ENCODE data around the gene ADGRL3.

Gene ADGRL3

GRCh38 chr4:61663310-61663709 is 463.2 kb downstream of the ADGRL3 start:
- TF ChIP-seq CTCF (conservative IDR thresholded peaks at IDR 0.05) = no peak
- H3K27ac ChIP-seq = no peak overlapping the region

DNA sequence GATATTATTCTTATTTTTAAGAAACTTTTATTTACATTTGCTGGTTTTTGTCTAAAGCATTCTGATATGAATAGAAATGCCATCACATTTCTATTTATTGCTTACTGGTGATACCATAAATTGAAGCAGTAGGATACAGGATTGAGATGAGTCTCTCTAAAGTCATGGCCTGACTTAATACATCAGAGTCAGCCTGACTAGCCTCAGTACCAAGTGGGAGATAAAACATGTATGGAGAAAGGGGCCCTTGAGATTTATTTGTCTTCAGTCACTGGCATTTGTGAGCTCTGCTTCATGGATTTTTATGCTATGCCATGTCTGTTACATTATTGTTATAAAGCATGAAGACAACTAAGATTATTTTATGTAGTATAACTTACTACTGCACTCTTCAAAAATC is 465.5 kb downstream of the ADGRL3 start:
- no peak for TF ChIP-seq CTCF (conservative IDR thresholded peaks at IDR 0.05)
- no peak for TF ChIP-seq ZFX (IDR thresholded peaks at IDR 0.05)
- H3K27ac ChIP-seq = no peak overlapping the region

DNA sequence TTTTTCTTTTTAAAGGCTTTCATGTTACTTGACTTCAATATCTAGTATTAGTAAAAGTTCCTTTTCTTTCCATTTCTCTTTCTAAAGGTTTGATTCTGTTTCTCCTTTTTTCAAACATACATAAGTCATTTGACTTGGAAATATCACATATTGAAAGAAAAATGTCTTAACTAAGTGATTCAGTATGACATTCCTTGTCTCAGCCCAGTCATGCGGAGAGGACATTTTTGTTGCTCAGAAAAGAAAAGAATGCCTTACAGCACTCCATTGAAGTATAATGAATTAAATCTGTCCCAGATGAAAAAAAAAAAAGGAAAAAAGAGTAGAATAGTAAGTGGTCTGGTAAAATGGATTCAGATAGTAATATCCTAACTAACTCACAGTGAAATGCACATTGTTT is 466.1 kb downstream of the ADGRL3 start:
- no peak for TF ChIP-seq CTCF (conservative IDR thresholded peaks at IDR 0.05)
- TF ChIP-seq ZFX (IDR thresholded peaks at IDR 0.05) = no peak

DNA sequence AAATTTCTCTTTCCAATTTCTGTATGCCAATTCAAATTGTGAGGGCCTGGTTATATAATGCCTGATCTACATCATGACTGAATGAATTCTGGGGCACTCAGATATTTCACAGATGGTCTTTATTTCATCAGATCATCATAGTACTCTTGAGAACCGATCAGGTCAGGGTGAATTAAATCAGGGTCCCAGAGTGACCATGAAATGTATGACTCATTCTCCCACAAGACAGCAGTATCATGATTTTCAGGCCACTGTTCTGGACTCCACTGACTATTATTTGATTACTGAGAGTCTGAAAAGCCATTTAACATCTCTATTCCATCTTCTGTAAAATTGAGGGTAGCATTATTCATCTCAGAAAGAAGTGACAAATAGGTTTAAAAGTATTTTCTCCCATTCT is 471.5 kb downstream of the ADGRL3 start:
- no peak for TF ChIP-seq CTCF (conservative IDR thresholded peaks at IDR 0.05)
- TF ChIP-seq ZFX (IDR thresholded peaks at IDR 0.05) = no peak
- no peak overlapping the region for H3K27ac ChIP-seq

More for the DNA sequence above, 466.1 kb downstream of the ADGRL3 start:
- no peak overlapping the region for H3K27ac ChIP-seq

DNA sequence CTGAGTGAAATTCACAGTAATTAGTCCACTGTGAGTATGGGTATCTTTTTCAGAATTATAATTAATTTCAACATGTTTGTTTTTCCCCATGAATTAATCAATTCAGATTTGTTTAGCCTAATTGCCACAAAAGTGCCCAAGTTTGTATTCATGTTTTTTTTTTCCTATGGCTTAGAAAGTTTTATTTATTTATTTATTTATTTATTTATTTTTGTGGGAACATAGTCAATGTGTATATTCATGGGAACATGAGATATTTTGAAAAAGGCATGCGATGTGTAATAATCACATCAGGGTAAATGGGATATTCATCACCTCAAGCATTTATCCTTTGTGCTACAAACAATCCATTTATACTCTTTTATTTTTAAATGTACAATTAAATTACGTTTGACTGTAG is 475.3 kb downstream of the ADGRL3 start:
- H3K27ac ChIP-seq = no peak overlapping the region
- TF ChIP-seq CTCF (conservative IDR thresholded peaks at IDR 0.05) (no peak), ZFX (IDR thresholded peaks at IDR 0.05) (no peak)

GRCh38 chr4:61678297-61678696 is 478.2 kb downstream of the ADGRL3 start:
- no peak for TF ChIP-seq ZFX (IDR thresholded peaks at IDR 0.05)
- TF ChIP-seq CTCF (conservative IDR thresholded peaks at IDR 0.05) = no peak
- no peak overlapping the region for H3K27ac ChIP-seq

- TF ChIP-seq ZFX (IDR thresholded peaks at IDR 0.05) (no peak), CTCF (conservative IDR thresholded peaks at IDR 0.05) (no peak)
- H3K27ac ChIP-seq = no peak overlapping the region
Observed at GRCh38 chr4:61693520-61693919, 493.4 kb downstream of the ADGRL3 start.
